GM13977 (cell line): ENCODE data around the gene PODN.

Source experiments
- DNase-seq: peaks from one replicate; pipeline ENCODE4 v3.0.0; 2012; ENCODE audit warnings: low spot score
- in situ Hi-C: fragments of 300-500 bp; cut with MboI; formaldehyde crosslinking; loops from one replicate; pipeline ENCODE4 v1.12.0; 2022; ENCODE audit warnings: low sequenced_read_pairs, low pct_unique_long_range_greater_than_20kb, mixed read lengths, inconsistent platforms; ENCODE audit not compliant: unreplicated experiment
- TF ChIP-seq, protein P1 (sequence below): IDR thresholded peaks from 2 replicates; pipeline ENCODE4 v1.5.1; 2012; ENCODE audit warnings: mild to moderate bottlenecking, control low read depth; ENCODE audit not compliant: insufficient read depth; ENCODE audit errors: extremely low read depth, missing control alignments

The PODN gene

GRCh38 chr1:53092659-53093450, 30.8 kb downstream of the PODN start:
- in situ Hi-C loops: no loop called here
- TF ChIP-seq, protein P1, sequence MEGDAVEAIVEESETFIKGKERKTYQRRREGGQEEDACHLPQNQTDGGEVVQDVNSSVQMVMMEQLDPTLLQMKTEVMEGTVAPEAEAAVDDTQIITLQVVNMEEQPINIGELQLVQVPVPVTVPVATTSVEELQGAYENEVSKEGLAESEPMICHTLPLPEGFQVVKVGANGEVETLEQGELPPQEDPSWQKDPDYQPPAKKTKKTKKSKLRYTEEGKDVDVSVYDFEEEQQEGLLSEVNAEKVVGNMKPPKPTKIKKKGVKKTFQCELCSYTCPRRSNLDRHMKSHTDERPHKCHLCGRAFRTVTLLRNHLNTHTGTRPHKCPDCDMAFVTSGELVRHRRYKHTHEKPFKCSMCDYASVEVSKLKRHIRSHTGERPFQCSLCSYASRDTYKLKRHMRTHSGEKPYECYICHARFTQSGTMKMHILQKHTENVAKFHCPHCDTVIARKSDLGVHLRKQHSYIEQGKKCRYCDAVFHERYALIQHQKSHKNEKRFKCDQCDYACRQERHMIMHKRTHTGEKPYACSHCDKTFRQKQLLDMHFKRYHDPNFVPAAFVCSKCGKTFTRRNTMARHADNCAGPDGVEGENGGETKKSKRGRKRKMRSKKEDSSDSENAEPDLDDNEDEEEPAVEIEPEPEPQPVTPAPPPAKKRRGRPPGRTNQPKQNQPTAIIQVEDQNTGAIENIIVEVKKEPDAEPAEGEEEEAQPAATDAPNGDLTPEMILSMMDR: no peak
- no peak for DNase-seq

DNA sequence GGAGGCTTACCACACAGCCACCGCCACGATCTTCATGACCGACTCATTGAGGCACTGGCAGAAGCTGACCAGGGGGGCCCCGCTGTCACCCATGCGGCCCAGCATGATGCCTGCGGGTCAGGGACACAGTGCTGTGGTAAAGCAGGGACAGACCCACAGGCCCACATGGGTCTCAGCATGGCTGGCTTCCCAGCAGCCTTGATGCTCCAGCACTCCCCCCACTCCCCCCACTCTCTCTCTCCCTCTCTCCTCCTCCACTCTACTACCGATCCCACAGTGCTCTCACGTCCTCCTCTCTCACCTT, 31.4 kb downstream of the PODN start:
- TF ChIP-seq, protein P1: no peak
- in situ Hi-C loops: no loop called here
- DNase-seq: no peak

DNA sequence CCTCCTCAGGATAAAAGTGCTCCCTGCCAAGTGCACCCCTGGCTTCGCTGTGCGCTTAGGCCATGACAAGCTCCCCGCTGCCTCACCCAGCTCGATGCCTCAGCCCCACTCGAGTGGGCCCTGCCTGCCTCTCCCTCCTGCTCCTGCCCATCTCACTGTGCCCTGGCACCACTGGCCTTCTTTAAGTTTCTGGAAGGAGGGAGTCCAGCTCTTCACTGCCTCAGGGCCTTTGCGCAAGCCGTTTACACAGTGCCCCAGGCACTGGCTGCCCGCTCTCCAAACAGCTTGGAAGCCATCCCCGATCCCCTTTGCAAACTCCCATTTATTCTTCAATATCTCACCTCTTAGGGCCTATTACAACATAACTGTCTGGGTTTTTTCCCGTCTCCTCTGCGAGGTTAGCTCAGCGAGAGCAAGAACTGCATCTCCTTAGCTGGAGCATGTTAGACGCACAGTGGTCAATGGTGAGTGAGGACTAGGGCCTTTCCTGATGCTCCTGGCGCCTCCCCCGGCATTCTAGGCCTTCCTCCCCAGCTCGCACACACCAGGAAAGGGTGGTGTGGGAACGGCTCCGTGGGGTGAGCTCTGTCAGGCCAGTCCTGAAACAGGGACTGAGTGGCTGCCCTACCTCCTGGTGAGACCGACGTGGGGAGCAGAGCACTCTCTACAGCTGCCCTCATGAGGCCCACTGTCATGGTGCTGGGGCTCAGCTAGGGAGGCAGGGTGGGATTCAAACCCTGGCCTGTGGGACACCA, 31.9 kb downstream of the PODN start:
- in situ Hi-C loops: no loop called here
- DNase-seq: no peak
- TF ChIP-seq, protein P1: no peak

GRCh38 chr1:53094533-53094919, 32.5 kb downstream of the PODN start:
- TF ChIP-seq, protein P1: no peak
- DNase-seq: no peak
- in situ Hi-C loops: no loop called here

- DNase-seq: no peak
These were observed 42.4 kb downstream of the PODN start for GRCh38 chr1:53104289-53104913.

DNA sequence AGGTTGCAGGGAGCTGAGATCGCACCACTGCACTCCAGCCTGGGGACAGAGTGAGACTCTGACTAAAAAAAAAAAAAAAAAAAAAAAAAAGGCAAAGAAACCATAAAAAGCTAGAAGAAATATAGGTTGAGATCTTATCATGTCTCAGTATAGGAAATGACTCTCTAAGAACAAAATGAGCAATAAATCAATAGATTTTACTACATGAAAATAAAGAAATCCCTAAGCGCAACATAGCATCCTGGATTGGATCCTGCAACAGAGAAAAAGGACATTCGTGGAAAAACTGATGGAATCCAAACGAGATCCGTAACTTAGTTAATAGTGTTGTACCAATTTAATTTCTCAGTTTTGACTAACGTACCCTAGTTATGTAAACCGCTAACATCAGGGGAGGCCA, 45.1 kb downstream of the PODN start:
- in situ Hi-C loops: no loop called here
- no peak for DNase-seq
- TF ChIP-seq, protein P1: no peak

More at GRCh38 chr1:53104289-53104913, 42.4 kb downstream of the PODN start:
- in situ Hi-C loops: no loop called here
- TF ChIP-seq, protein P1: no peak
